Endothelial cell of hepatic sinusoid (primary cell): ENCODE data around the gene COL25A1.
"Not testable (repeated sequence)": the region's sequence is repeated elsewhere in the genome, so short reads cannot be mapped to it uniquely, and the experiment has no call there.

Source experiments
- in situ Hi-C: cut with HindIII; loops from 2 replicates; pipeline ENCODE4 v1.10.0; 2017; ENCODE audit warnings: low sequenced_read_pairs

The COL25A1 gene

DNA sequence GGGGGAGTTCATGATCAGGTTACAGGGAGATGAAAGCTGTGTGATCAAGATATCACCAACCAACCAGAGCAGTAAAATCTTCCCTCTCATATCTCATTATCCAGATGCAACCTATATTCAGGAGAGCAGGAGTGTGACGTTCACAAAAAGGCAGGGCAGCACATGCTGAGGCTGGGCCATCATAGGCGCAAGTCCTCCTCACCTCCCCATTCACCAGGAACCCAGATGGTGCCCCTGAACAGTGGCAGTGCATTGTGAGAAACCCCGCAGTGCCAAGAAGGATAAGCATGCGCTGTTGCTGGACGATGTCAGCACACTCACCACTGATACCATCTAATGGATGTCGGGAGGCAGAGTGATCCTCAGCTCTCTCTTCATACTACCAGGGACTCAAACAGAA is 170.9 kb downstream of the COL25A1 start:
- in situ Hi-C loops = no loop called here

- in situ Hi-C loops = no loop called here
Measured at GRCh38 chr4:109128589-109128988, 173.9 kb downstream of the COL25A1 start.

- in situ Hi-C loops = no loop called here
Measured at GRCh38 chr4:109127866-109128265, 174.6 kb downstream of the COL25A1 start.

- in situ Hi-C loops = no loop called here
Measured at GRCh38 chr4:109126856-109127255, 175.6 kb downstream of the COL25A1 start.

- in situ Hi-C loops = no loop called here
Measured at GRCh38 chr4:109125084-109125483, 177.4 kb downstream of the COL25A1 start.

DNA sequence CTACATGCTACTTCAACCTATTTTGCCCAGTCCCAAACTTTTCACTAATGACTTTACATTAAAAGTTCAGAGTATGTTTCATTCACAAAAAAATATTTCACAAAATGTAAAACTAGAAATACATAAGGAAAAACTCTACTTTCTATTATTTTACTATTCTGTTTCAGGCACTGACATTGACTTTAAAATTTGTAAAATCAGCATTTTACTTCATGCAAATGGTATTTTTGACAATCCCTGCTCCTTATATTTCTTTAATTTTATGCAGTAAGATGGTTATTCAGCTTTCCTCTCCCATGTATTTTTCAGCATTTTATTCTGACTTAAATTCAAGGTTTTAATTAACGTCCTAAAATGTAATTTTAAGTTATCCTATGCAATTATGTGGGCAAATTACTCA is 178.5 kb downstream of the COL25A1 start:
- in situ Hi-C loops = no loop called here

- in situ Hi-C loops = no loop called here
Measured at GRCh38 chr4:109121561-109121960, 180.9 kb downstream of the COL25A1 start.

DNA sequence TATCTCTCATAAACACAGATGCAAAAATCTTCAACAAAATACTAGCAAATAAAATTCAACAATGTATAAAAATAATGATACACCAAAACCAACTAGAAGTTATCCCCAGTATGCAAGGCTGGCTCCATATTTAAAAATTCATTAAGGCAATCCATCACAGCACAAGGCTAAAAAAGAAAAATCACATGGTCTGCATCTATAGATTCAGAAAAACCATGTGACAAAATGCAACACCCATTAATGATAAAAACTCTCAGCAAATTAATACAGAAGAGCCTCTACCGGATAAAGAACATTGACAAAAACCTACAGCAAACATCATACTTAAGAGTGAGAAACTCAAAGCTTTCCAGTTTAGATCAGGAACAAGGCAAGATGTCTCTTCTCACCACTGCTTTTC is 182.6 kb downstream of the COL25A1 start:
- in situ Hi-C loops = no loop called here

DNA sequence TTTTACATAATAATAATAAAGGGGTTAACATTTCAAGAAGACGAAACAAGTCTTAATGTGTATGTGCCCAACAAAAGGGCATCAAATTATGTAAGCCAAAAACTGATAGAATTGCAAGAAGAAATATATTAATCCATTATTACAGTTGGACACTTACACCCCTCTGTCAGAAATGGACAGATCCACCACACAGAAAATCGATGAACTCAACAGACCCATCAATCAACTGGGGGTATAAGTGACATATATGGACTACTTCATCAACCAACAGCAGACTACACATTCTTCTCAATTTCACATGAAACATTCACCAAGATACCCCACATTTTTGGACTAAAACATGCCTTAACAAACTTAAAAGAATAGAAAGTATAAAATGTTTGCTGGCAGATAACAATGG is 183.8 kb downstream of the COL25A1 start:
- in situ Hi-C loops = no loop called here

DNA sequence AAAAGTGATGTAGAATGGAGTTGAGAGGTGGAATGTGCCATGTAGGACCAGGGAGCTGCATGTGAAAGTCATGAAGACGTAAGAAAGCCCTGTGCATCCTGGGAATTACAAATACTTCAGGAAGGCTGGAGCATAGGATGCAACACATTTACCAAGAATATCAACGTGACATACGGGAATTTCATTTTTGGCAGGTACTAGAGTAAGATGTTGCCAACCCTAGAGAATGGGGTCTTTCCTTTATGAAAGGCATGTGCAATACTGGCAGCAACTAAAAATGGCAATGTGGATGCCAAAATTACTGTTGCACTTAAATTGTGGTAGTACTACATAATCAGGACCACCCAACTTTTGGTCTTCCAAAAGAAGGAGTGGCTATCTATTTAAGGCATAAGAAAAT is 188.0 kb downstream of the COL25A1 start:
- in situ Hi-C loops = no loop called here

DNA sequence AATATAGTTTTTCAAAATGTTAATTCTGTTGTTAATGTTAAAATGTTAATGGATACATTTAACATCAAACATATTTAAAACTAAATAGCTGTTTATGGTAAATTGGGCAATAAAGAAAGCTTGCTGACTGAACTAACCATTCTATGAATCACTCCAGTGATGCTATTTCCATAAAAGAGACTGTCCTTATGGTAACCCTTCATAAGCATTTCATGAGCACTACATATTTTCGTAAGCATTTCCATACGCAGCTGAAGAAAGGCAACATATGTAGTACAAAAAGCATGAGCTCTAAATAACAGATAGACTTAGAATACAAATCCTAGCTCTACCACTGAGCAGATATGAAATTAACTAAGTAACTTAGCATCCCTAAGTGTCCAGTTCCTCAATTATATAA is 188.9 kb downstream of the COL25A1 start:
- in situ Hi-C loops = no loop called here

GRCh38 chr4:109111031-109111430 is 191.4 kb downstream of the COL25A1 start:
- in situ Hi-C loops = no loop called here

GRCh38 chr4:109108215-109108614 is 194.2 kb downstream of the COL25A1 start:
- in situ Hi-C loops = not testable (repeated sequence)

GRCh38 chr4:109094056-109094455 is 208.4 kb downstream of the COL25A1 start:
- in situ Hi-C loops = no loop called here

DNA sequence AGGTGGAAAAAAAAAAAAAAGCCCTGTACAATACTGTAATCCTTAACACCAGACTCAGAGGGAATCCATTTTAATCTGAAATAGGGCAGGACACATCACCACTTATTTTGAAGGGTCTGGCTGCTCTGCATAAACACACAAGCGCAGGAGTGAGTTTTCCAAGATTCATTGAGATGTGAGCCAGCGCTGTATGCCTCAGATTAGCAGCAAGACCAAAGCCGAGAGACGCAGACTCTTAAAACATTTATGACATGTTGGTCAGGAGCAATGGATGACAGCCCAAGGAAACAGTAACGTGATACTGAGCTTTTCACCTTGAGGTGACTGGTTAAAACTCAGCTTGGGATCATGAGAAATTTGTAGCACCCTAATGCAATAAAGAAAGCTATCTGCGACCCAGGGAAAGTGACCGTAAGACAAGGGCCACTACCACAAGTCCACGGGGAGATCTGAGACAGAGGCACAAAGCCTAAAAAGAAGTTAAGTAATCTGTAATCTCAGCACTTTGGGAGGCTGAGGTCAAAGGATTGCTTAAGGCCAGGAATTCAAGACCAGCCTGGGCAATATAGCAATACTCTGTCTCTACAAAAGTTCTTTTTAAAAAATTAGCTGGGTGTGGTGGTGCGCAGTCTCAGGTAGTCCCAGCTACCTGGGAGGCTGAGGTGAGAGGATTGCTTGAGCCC is 210.6 kb downstream of the COL25A1 start:
- in situ Hi-C loops = no loop called here

DNA sequence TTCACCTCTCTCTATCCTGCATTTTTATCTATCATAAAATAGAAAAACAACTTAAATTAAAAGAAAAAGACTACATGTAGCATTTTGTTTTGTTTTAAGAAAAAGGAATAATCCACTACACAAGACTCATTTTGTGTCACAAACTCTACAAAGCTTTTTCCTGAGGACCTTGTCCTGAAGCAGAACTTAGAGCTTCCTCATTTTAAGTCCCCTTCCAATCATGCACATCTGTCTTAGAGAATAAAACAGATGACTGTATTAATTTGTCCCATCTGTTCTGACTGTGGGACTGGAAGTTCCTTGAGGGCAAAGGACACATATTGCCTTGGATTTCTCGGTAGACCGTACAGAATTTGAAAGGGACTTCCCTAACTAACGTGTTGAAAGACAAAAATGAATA is 218.5 kb downstream of the COL25A1 start:
- in situ Hi-C loops = no loop called here

DNA sequence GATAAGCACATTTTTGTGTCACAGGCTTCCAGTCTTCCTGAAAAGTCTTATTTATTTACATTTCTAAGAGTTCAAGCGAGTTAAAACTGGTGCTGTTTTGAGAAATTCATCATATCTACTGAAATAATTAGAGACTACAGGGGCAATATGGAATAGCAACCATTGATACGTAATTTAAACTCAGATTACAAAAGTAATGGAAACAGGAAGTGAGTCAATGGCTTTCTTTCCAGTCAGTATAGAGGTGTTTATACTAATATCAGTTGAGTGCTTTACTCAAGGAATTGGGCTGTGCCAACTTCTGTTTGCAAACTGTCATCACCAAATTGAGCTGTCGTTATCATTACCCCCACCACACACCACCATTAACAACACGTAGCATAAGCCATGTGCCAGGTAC is 222.7 kb downstream of the COL25A1 start:
- in situ Hi-C loops = no loop called here

DNA sequence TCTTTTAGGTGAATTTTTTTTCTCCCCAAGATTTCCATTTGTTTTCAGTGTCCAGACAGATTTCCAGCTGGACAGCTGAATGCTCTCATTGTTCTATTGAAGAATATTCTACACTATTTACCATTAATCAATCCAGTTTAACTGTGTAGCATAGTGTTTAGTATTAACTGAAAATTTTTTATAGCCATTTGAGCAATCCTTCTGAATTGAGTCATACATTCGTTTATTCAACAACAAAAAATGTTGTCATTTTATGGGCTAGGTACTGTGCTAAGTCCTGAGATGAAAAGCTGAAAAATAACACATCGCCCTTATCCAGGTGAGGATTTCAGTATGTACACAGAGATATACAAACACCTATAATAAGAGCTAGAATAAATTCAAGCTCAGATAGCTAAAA is 223.3 kb downstream of the COL25A1 start:
- in situ Hi-C loops = no loop called here

GRCh38 chr4:109078724-109079123 is 223.7 kb downstream of the COL25A1 start:
- in situ Hi-C loops = no loop called here

- in situ Hi-C loops = no loop called here
Measured at GRCh38 chr4:109077505-109077904, 225.0 kb downstream of the COL25A1 start.

GRCh38 chr4:109076709-109077108 is 225.7 kb downstream of the COL25A1 start:
- in situ Hi-C loops = not testable (repeated sequence)

- in situ Hi-C loops = no loop called here
Measured at GRCh38 chr4:109075621-109076020, 226.8 kb downstream of the COL25A1 start.

- in situ Hi-C loops = no loop called here
Measured at GRCh38 chr4:109072595-109072994, 229.9 kb downstream of the COL25A1 start.
